Measurements from ENCODE around the gene CNOT1. TPM values are rescaled to one million over a fixed set of nuclear protein-coding genes. Genes with fewer than 3 reads are reported as not detected.

Gene CNOT1
- total and polyA plus RNA-seq, 10 of the 15 experiments (the other 5 are each of a cell fraction or from before 2014, with no cell fraction given), result 101 to 246 (median 175) TPM

Small RNA genes within 50 kb of the gene (small RNA-seq; reads per million reads assigned to genes)
- gene RNU6-103P (not detected), gene SNORA46 (16.7 reads per million, percentile 97 among the genes with 10 or more reads in this experiment), gene SNORA50A (not detected)

Other genes starting within 250 kb of the CNOT1 start
- gene GINS3, start 237.4 kb downstream of the CNOT1 start, total RNA-seq (2014; rRNA removed), result 16.2 and 17.7 TPM in 2 replicates
- 15.8 and 19.5 TPM in 2 replicates for gene GINS3, start 237.4 kb downstream of the CNOT1 start, total RNA-seq (2014; rRNA removed; fragmentation: Illumina TruSeq; extraction: Trizol)
- gene GINS3, start 237.4 kb downstream of the CNOT1 start, total RNA-seq (2021), result 12.8 and 14.2 TPM in 2 replicates
- gene GINS3, start 237.4 kb downstream of the CNOT1 start, polyA plus RNA-seq (2011; rRNA removed), result 20.1 and 21.7 TPM in 2 replicates
- 20.9 and 22.4 TPM in 2 replicates for gene GINS3, start 237.4 kb downstream of the CNOT1 start, polyA plus RNA-seq (2014; fragmentation: Illumina TruSeq; extraction: Trizol)
- gene GINS3, start 237.4 kb downstream of the CNOT1 start, polyA plus RNA-seq (2014; fragmentation: Nextera tagmentation; extraction: Ambion mirVana), result 10 to 100 TPM; 13.6 to 14.5 TPM
- 15.7 and 16.2 TPM in 2 replicates for gene GINS3, start 237.4 kb downstream of the CNOT1 start, polyA plus RNA-seq (2014; rRNA removed)
- 10 to 100 TPM; 14.5 to 15.0 TPM for gene GINS3, start 237.4 kb downstream of the CNOT1 start, polyA plus RNA-seq (2016; fragmentation: Nextera tagmentation; extraction: Ambion mirVana)
- 3.3 and 3.8 TPM in 2 replicates for gene NDRG4, start 129.7 kb downstream of the CNOT1 start, total RNA-seq (2014; rRNA removed)
- gene NDRG4, start 129.7 kb downstream of the CNOT1 start, total RNA-seq (2014; rRNA removed; fragmentation: Illumina TruSeq; extraction: Trizol), result 1.2 and 2.5 TPM in 2 replicates
- gene NDRG4, start 129.7 kb downstream of the CNOT1 start, total RNA-seq (2021), result 1.9 and 2.5 TPM in 2 replicates
- gene NDRG4, start 129.7 kb downstream of the CNOT1 start, polyA plus RNA-seq (2011; rRNA removed), result 1.7 and 2.1 TPM in 2 replicates
- gene NDRG4, start 129.7 kb downstream of the CNOT1 start, polyA plus RNA-seq (2014; fragmentation: Illumina TruSeq; extraction: Trizol), result 1.4 and 2.7 TPM in 2 replicates
- under 1 TPM; 0.33 to 0.39 TPM for gene NDRG4, start 129.7 kb downstream of the CNOT1 start, polyA plus RNA-seq (2014; fragmentation: Nextera tagmentation; extraction: Ambion mirVana)
- gene NDRG4, start 129.7 kb downstream of the CNOT1 start, polyA plus RNA-seq (2014; rRNA removed), result 3.1 and 3.3 TPM in 2 replicates
- gene NDRG4, start 129.7 kb downstream of the CNOT1 start, polyA plus RNA-seq (2016; fragmentation: Nextera tagmentation; extraction: Ambion mirVana), result 1 to 10 TPM; 2.0 to 2.6 TPM
- gene SETD6, start 114.3 kb downstream of the CNOT1 start, total RNA-seq (2014; rRNA removed), result 18.3 and 18.7 TPM in 2 replicates
- gene SETD6, start 114.3 kb downstream of the CNOT1 start, total RNA-seq (2014; rRNA removed; fragmentation: Illumina TruSeq; extraction: Trizol), result 11.2 and 11.7 TPM in 2 replicates
- gene SETD6, start 114.3 kb downstream of the CNOT1 start, total RNA-seq (2021), result 13.2 and 18.5 TPM in 2 replicates
- gene SETD6, start 114.3 kb downstream of the CNOT1 start, polyA plus RNA-seq (2011; rRNA removed), result 13.8 and 15.4 TPM in 2 replicates
- gene SETD6, start 114.3 kb downstream of the CNOT1 start, polyA plus RNA-seq (2014; fragmentation: Illumina TruSeq; extraction: Trizol), result 12.8 and 15.7 TPM in 2 replicates
- 10 to 100 TPM in 1 of 2 experiments, 1 to 10 TPM in 1; 8.2 to 13.4 TPM for gene SETD6, start 114.3 kb downstream of the CNOT1 start, polyA plus RNA-seq (2014; fragmentation: Nextera tagmentation; extraction: Ambion mirVana)
- 23.7 and 23.8 TPM in 2 replicates for gene SETD6, start 114.3 kb downstream of the CNOT1 start, polyA plus RNA-seq (2014; rRNA removed)
- gene SETD6, start 114.3 kb downstream of the CNOT1 start, polyA plus RNA-seq (2016; fragmentation: Nextera tagmentation; extraction: Ambion mirVana), result 10 to 100 TPM; 19.5 to 22.5 TPM
- 3.0 and 3.8 TPM in 2 replicates for gene SLC38A7, start 54.9 kb upstream of the CNOT1 start, total RNA-seq (2014; rRNA removed)
- gene SLC38A7, start 54.9 kb upstream of the CNOT1 start, total RNA-seq (2014; rRNA removed; fragmentation: Illumina TruSeq; extraction: Trizol), result 3.4 and 4.0 TPM in 2 replicates
- gene SLC38A7, start 54.9 kb upstream of the CNOT1 start, total RNA-seq (2021), result 6.2 and 7.8 TPM in 2 replicates
- gene SLC38A7, start 54.9 kb upstream of the CNOT1 start, polyA plus RNA-seq (2011; rRNA removed), result 1.1 and 2.8 TPM in 2 replicates
- 4.9 and 5.5 TPM in 2 replicates for gene SLC38A7, start 54.9 kb upstream of the CNOT1 start, polyA plus RNA-seq (2014; fragmentation: Illumina TruSeq; extraction: Trizol)
- 1 to 10 TPM; 1.4 TPM for gene SLC38A7, start 54.9 kb upstream of the CNOT1 start, polyA plus RNA-seq (2014; fragmentation: Nextera tagmentation; extraction: Ambion mirVana)
- gene SLC38A7, start 54.9 kb upstream of the CNOT1 start, polyA plus RNA-seq (2014; rRNA removed), result 5.8 and 6.1 TPM in 2 replicates
- gene SLC38A7, start 54.9 kb upstream of the CNOT1 start, polyA plus RNA-seq (2016; fragmentation: Nextera tagmentation; extraction: Ambion mirVana), result 1 to 10 TPM; 5.6 to 5.9 TPM
- 86.4 and 91.0 TPM in 2 replicates for gene GOT2, start 104.5 kb upstream of the CNOT1 start, total RNA-seq (2014; rRNA removed)
- gene GOT2, start 104.5 kb upstream of the CNOT1 start, total RNA-seq (2014; rRNA removed; fragmentation: Illumina TruSeq; extraction: Trizol), result 53.9 and 54.7 TPM in 2 replicates
- 131 and 132 TPM in 2 replicates for gene GOT2, start 104.5 kb upstream of the CNOT1 start, total RNA-seq (2021)
- 39.2 and 41.7 TPM in 2 replicates for gene GOT2, start 104.5 kb upstream of the CNOT1 start, polyA plus RNA-seq (2011; rRNA removed)
- 145 and 156 TPM in 2 replicates for gene GOT2, start 104.5 kb upstream of the CNOT1 start, polyA plus RNA-seq (2014; fragmentation: Illumina TruSeq; extraction: Trizol)
- gene GOT2, start 104.5 kb upstream of the CNOT1 start, polyA plus RNA-seq (2014; fragmentation: Nextera tagmentation; extraction: Ambion mirVana), result 10 to 100 TPM; 79.4 to 81.0 TPM
- gene GOT2, start 104.5 kb upstream of the CNOT1 start, polyA plus RNA-seq (2014; rRNA removed), result 59.3 and 63.2 TPM in 2 replicates
- gene GOT2, start 104.5 kb upstream of the CNOT1 start, polyA plus RNA-seq (2016; fragmentation: Nextera tagmentation; extraction: Ambion mirVana), result 100 to 1,000 TPM; 231 to 235 TPM